ENCODE results near the gene SLC1A3. TPM values are rescaled to one million over a fixed set of nuclear protein-coding genes. Genes with fewer than 3 reads are reported as not detected.

Gene SLC1A3
- polyA plus RNA-seq, 4 donors = 1.9 to 4.7 (median 3.6) TPM

DNA sequence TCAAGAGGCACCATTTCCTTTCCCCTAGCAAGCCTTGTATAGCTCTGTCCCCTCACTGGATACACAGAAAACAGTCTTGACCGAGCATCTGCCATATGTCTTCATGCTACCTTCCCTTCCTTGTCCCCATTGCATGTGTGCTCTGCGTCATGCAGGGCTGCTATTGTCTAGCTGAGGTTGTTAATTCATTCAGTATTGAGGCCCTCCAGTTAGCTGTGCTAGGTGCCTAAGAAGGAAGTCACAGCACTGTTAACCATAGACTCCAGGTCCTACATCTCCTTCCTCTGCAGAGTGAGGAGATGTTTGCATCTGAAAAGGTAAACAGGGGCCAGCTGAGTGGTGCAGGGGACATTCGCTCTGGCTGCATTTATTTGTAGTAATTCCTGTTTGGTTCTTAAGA lies 48.2 kb downstream of the SLC1A3 start:
- no peak for DNase-seq (ENCODE audit: low read depth in 4 of 4, low spot score in 3 of 4)

DNA sequence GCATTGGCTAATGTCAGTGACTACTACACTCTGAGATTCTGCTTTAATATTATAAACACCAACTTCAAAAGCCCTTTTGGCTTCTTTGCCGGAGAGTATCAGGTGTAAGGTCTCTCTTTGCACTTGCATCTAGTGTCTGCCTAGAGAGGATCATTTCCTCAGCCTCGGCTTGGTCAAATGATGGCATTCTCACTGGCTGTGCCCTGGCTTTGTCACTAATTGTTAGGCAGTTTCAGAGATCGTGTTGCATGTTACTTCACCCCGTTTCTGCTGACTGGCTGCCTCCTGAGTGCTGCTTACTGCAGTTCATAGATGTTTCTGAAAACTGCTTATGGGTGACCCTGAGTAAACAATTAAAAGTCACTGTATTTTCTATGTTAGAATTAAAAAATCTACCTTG lies 48.8 kb downstream of the SLC1A3 start:
- DNase-seq (ENCODE audit: low read depth in 4 of 4, low spot score in 3 of 4) = no peak

DNA sequence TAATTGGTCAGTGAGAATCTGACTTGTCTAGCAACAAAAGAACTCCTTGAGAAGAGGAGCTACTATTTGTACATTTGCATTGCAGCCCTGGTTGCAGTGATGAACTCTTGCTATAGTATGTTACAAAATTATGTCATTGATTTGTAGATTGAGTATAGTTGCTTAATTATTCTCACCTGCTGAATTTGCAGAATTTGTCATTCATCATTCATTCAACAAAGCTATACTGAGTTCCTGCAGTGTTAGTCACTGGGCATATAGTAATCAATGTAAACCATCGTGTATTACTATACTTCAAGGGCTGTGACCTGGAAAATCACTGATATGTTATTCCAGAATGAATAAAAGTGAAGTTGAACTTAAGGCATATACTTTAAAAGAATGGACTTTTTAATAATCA lies 50.1 kb downstream of the SLC1A3 start:
- no peak for DNase-seq (ENCODE audit: low read depth in 4 of 4, low spot score in 3 of 4)

- no peak for DNase-seq (ENCODE audit: low read depth in 4 of 4, low spot score in 3 of 4)
Measured at GRCh38 chr5:36657563-36657995, 51.2 kb downstream of the SLC1A3 start.

DNA sequence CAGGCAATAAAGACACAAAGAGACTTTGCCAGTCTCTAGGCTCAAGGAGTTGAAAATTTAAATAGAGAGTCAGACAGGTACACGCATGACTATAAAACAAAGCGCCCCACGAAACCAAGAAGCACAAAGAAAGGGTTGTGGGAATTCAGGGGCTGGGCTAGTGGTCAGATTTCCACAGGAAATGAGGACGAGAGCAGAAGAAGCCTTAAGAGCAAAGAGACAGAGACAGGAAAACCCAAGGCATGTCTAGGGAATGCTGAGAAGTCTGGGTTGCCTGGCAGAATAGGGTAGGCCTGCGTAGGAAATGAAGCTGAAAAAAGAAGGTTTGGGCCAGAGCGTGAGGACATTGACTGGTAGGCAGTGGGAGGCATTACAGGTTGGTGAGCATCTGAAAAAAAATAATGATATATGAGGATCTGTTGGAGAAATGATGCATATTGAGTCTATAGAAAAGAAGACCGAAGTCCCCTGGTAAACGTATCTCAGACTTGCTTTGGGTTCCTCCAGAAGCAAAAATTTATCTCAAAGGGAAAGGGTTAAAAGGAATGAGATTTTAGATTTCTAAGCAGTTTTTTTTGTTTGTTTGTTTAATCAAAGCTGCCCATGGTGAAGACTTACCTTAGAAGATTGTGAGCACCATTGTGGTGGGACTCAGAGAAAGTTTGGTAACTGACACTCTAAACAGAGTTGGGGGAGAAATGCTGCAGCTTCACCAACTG lies 51.8 kb downstream of the SLC1A3 start:
- no peak for DNase-seq (ENCODE audit: low read depth in 4 of 4, low spot score in 3 of 4)

DNA sequence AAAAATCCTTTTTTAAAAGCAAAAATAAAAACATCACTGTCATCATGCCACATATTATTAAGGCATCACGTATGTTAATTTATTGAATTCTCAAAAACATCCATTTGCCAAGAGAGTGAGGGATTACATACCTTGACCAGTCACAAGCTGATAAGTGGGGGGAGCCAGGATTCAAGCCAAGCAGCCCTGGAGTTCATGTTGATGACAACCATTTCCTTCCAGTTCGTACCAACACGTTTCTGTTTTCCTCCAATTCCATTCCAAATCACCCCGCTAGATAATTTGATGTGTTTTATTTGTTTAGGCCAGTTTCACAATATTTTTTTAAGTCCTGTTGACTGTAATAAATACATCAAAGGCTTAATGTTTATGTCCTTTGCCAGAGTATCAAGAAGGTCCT lies 53.0 kb downstream of the SLC1A3 start:
- no peak for DNase-seq (ENCODE audit: low read depth in 4 of 4, low spot score in 3 of 4)

DNA sequence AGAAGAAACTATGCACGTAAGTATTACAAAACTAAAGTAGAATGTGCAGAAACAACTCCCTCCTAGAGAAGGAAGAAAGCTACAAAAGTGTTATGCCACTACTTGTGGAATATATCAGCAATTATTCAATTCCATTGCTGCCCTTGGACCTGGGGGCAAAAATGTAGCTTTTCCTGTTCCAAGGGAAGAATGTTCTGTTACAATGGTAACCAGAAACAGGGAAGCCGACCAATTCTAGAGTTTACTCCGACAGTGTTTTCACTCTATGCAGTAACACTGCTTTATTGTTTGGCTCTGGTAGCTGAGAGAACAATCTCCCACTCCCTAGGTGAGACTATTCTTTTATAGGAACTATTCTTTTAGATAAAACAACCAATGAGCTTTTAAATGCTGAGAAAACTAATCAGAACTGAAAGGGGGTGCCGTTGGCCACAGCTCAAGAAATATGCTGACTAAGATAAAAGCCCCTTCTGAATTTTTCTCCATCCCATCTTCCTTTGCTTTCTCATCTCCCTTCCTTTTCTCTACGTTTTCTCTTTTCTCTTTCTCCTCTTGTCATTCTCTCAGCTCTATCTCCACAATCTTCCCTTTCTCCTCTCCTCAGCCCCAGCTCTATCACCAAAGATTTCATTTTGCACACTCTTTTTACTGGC lies 54.1 kb downstream of the SLC1A3 start:
- no peak for DNase-seq (ENCODE audit: low read depth in 4 of 4, low spot score in 3 of 4)

DNA sequence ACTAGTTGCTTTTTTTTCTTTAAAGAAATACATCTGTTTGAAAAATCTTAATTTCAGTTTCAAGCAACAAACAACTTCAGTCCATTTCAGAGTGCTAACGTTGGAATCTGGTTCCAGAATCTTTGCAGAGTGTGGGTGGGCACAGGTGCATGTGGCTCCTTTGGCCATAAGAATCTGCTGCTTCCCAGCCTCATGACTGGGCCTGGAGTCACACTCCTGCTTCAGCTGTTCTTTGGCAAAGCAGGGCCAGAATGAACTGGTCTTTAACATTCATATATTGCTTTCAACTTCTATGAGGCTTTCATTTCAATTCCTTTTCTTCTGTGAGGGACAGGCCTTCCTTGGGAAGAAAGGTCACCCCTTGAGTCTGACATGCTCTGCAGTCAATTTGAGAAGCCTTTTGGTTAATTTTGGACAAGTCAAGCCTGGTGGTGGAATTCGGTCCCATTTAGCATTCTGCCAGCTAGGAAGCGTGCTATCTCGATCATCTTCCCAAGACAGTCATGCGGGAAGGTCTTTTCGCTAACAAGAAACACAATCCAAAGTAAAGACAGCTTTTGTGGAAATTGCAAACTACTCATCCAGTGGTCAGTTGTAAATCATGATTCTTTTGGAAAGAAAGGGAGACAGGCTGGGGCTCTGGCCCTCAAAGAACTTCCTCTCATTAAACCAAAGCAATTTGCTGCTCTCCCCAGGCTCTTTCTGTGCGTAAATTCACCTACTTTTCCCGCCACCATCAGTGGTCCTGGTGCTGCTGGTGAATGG lies 55.2 kb downstream of the SLC1A3 start:
- no peak for DNase-seq (ENCODE audit: low read depth in 4 of 4, low spot score in 3 of 4)

DNA sequence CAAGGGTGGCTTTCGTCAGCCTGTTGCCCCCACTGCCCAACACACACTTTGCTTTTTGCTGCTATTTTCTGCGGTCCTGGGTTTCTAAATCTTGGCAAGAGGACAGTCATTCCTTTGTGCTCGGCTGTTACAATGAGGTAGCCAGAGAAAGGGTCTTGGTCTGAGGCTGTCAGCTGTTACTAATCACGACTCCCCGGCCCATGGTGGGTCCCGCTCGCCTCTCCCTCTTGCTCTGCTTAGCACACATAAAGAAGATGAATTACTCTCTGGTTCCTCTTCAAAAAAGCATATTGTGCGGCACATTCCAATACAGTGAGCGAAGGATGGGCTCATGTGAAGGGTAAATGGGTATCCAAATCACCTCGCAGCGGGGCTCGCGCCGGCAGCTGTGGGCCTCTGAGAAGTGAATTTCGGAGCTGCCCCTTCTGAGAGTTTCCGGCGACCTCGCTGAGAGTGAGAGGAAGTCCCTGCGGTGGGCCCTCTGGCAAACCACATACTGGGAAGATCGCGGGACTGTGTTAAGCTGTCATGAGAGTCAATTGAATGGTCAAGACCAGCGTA lies 56.0 kb downstream of the SLC1A3 start:
- no peak for DNase-seq (ENCODE audit: low read depth in 4 of 4, low spot score in 3 of 4)

DNA sequence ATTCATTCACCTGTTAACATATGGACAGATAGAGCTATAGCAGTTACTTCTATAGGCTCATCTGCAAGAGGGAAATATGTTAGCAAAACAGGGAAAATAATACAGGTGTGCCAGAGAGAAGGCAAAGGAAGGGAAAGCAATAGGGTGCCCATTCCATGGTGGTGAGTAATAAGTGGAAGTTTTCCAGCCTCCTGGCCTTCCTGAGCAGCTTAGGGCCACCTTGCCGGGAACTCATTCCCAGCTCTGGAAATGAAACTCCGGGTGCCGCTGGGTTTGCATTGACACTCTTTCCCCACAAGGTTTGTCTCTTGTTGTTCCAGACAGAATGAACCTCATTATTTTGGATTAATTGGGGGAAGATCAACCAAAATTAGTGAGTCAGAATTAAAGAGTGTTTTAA lies 58.4 kb downstream of the SLC1A3 start:
- DNase-seq (ENCODE audit: low read depth in 4 of 4, low spot score in 3 of 4) = no peak

DNA sequence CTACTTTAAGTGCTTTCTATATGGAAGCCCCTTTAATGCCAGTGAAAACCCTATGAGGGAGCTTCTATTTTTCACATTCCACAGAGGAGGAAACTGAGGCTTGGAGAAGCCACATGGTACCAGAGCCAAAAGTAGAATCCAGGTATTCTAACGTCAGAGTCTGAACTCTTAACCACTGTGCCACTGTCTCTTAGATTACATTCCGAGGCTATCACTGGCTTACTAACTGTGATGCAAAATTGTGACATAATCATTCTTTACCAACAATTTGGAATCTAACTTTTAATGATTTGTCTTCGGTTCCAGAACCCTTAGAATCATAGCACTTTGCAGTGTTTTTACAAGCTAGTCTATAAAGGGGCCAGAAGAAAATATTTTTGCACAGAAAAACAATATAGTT lies 59.2 kb downstream of the SLC1A3 start:
- no peak for DNase-seq (ENCODE audit: low read depth in 4 of 4, low spot score in 3 of 4)

DNA sequence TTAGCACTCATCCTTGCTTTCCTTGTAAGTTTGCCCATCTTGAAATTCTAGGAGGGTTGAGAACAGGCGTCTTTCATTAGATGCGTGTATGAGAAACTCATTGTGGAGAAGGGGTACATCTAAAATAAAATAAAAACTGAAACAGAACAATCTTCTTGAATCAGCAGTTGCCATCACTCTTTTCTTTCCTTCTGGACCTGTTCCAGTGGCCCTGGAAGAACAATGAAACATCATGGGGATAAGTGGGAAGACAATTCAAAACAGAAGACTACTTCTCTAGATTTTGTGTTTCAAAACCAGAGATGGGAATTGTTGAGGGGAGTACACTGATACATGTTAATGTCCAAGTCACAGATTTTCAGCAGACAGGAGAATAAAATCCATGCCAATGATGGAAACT lies 59.9 kb downstream of the SLC1A3 start:
- DNase-seq (ENCODE audit: low read depth in 4 of 4, low spot score in 3 of 4) = no peak

DNA sequence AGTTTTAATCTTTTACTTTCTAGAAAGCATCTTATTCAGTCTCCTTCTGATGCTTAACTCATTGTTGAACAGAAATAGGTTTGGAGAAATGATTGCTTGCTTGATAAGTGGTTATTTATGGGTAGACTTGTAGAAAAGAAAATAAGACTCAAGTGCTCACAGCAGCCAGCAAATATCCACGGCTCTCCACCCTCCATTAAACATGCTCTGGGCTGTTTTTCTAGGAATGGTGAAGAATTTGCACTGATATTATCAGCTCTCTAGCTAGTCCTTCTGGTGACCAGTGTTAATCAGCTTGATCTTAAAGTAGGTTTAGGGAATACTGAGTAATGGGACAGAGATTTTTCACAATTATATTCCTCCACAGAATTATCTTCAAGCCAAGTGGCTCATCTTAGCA lies 60.6 kb downstream of the SLC1A3 start:
- no peak for DNase-seq (ENCODE audit: low read depth in 4 of 4, low spot score in 3 of 4)

- DNase-seq (ENCODE audit: low read depth in 4 of 4, low spot score in 3 of 4) = no peak
Measured at GRCh38 chr5:36667824-36668223, 61.4 kb downstream of the SLC1A3 start.

- no peak for DNase-seq (ENCODE audit: low read depth in 4 of 4, low spot score in 3 of 4)
Measured at GRCh38 chr5:36669015-36669651, 62.7 kb downstream of the SLC1A3 start.

GRCh38 chr5:36670548-36670947 lies 64.1 kb downstream of the SLC1A3 start:
- DNase-seq (ENCODE audit: low read depth in 4 of 4, low spot score in 3 of 4) = no peak

DNA sequence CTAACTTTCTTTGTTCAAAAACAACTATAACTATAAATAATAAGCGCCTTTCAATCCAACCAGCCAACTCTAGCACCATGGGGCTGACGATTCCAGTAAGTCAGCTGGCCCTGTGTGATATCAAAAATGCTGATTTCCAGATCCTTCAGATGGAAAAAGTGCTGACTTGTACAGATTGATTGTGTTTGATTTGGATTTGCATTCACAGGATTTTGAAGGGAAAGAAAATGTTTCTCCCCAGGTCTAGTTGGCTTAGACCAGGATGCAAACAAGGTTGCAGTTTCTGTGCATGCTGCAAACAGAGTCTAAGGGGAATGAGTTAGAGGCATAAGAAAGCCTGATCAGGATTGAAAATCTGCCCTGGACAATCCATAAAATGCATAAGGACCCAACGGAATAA lies 68.9 kb downstream of the SLC1A3 start:
- DNase-seq (ENCODE audit: low read depth in 4 of 4, low spot score in 3 of 4) = no peak

GRCh38 chr5:36679221-36679989 lies 73.0 kb downstream of the SLC1A3 start:
- no peak for DNase-seq (ENCODE audit: low read depth in 4 of 4, low spot score in 3 of 4)

DNA sequence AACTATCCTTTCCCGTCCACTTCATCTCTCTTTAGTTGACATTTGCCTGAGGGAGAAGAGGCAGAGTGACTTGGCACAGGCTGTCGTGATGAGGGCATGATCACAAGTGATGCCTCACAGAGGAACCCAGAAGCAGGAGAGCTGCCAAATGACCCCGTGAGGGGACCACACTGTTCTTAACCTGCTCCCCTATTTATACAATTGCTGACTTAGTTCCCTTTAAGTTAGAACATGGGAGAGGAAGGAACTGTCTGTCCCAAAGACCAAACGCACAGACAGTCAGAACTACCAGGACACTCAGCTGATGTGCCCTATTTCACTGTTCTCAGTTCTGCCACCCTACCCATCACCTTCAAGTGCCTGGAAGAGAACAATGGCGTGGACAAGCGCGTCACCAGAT lies 73.7 kb downstream of the SLC1A3 start:
- no peak for DNase-seq (ENCODE audit: low read depth in 4 of 4, low spot score in 3 of 4)

GRCh38 chr5:36681711-36682110 lies 75.3 kb downstream of the SLC1A3 start:
- DNase-seq (ENCODE audit: low read depth in 4 of 4, low spot score in 3 of 4) = no peak

Measured in left renal pelvis (tissue), 4 donors.